Ascending aorta (tissue), 2 donors: ENCODE data around the gene SRSF4. TPM values are rescaled to one million over a fixed set of nuclear protein-coding genes. Genes with fewer than 3 reads are reported as not detected.

Source experiments
- DNase-seq, 2 donors: peaks; one replicate each; pipeline ENCODE4 v3.0.0-alpha.2; 2019; ENCODE audit warnings: low spot score in 2 of 2
- H3K27ac ChIP-seq, 2 donors: fragments of 200-600 bp; sonication (generic); one replicate each; pipeline ENCODE4 v1.5.1; 2016 to 2017; ENCODE audit warnings: mild to moderate bottlenecking in 1 of 2
- H3K27me3 ChIP-seq: fragments of 200-600 bp; sonication (generic); one replicate; pipeline ENCODE4 v1.5.1; 2017
- H3K36me3 ChIP-seq, 2 donors: fragments of 200-600 bp; sonication (generic); one replicate each; pipeline ENCODE4 v1.5.1; 2016
- H3K4me1 ChIP-seq, 2 donors: fragments of 200-600 bp; sonication (generic); one replicate each; pipeline ENCODE4 v1.5.1; 2016 to 2017; ENCODE audit warnings: mild to moderate bottlenecking in 1 of 2
- H3K4me3 ChIP-seq, 2 donors: fragments of 200-600 bp; sonication (generic); one replicate each; pipeline ENCODE4 v1.5.1; 2016 to 2017; ENCODE audit warnings: mild to moderate bottlenecking in 1 of 2
- H3K9me3 ChIP-seq, 2 donors: fragments of 200-600 bp; sonication (generic); one replicate each; pipeline ENCODE4 v1.5.1; 2016
- intact Hi-C: fragments of 100-400 bp; cut with DNase I; formaldehyde crosslinking; loops from one replicate; pipeline ENCODE4 v1.15.1; 2023
- total RNA-seq: library from RNA; depleted of rRNA; stranded (reverse); fragments of >200 nt; gene quantifications from one replicate; pipeline ENCODE4 v1.1.0, GENCODE V29; 2016
- TF ChIP-seq, protein P1 (sequence below), 3 experiments: fragments of 200-600 bp in 2 of 3; fragments of 450-650 bp in 1 of 3; sonication (generic) in 2 of 3; IDR thresholded peaks; one replicate each; pipeline ENCODE4 v1.5.1; 2016 to 2019; ENCODE audit warnings: antibody characterized with exemption in 3 of 3, mild to moderate bottlenecking in 1 of 3, moderate library complexity in 1 of 3

Gene SRSF4
- total RNA-seq, 1 donor from 2014 or later, result 49.1 TPM

DNA sequence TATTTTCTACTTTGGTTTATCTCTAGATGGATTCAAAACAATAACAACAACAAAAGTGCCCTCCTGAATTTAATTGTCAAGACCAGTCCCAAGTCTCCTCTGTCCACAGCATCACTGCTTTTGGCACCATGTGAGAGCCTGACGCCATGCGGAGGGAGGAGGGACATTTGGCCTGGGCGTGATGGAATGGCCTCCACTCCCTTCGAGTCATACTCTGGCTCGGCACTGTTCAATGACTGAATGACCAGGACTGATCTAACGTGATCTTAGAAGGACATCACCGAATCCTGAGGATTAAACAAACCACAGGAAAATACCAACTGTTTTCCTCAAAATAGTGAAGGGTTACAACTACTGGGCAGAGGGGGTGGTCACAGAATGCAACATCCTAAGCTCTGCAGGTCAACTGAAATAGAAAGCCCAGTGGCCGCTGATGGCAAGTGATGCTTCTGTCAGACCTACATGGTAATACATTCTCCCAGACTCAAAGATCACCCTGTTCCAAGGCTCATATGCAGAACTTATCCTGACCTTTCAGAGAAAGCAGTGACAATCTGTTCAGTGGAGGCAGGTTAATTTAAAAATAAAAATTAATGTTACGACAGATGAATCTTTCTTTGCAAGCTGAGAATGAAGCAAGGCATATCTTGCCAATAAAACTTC, 19.1 kb downstream of the SRSF4 start:
- peak in 1 of 2 donors; percentile 79 for DNase-seq
- peaks cover 0 to 4% of the 10 kb centered on the region in 2 donors for H3K4me1 ChIP-seq
- H3K36me3 ChIP-seq, result peaks cover 41 to 55% of the 10 kb centered on the region in 2 donors

DNA sequence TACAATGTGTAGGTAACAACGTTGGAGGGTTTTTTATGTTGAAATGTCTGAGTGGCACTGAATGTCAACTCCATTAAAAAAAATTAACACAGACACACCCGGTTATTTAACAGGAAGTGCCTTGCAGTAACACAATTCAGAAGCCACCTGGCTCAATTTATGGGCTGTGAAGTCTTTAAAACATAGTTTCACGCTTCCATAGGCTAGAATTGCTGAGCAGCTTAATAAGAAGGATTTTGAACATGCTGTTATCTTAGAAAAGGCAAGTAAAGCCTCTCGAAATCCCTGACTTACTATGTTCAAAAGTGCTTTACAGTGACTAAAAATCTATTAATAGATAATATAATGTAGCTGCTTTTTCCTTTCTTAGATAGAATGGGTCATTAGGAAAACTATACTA, 19.7 kb downstream of the SRSF4 start:
- Histone ChIP-seq H3K27ac (peak overlapping the region in 1 of 2 donors; percentile 12), H3K4me3 (no peak overlapping the region), H3K36me3 (peaks cover 43 to 55% of the 10 kb centered on the region in 2 donors), H3K27me3 (no peaks in the 10 kb centered on the region), H3K9me3 (no peaks in the 10 kb centered on the region), H3K4me1 (peaks cover 0 to 5% of the 10 kb centered on the region in 2 donors)
- DNase-seq, result no peak
- TF ChIP-seq, protein P1, sequence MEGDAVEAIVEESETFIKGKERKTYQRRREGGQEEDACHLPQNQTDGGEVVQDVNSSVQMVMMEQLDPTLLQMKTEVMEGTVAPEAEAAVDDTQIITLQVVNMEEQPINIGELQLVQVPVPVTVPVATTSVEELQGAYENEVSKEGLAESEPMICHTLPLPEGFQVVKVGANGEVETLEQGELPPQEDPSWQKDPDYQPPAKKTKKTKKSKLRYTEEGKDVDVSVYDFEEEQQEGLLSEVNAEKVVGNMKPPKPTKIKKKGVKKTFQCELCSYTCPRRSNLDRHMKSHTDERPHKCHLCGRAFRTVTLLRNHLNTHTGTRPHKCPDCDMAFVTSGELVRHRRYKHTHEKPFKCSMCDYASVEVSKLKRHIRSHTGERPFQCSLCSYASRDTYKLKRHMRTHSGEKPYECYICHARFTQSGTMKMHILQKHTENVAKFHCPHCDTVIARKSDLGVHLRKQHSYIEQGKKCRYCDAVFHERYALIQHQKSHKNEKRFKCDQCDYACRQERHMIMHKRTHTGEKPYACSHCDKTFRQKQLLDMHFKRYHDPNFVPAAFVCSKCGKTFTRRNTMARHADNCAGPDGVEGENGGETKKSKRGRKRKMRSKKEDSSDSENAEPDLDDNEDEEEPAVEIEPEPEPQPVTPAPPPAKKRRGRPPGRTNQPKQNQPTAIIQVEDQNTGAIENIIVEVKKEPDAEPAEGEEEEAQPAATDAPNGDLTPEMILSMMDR (IDR thresholded peaks at IDR 0.05), result no peak
- intact Hi-C loops, result no loop called here

More for the DNA sequence above, 19.1 kb downstream of the SRSF4 start:
- Histone ChIP-seq H3K27ac (no peak overlapping the region), H3K9me3 (no peaks in the 10 kb centered on the region), H3K27me3 (no peaks in the 10 kb centered on the region), H3K4me3 (no peak overlapping the region)
- intact Hi-C loops, result no loop called here
- TF ChIP-seq, protein P1 (IDR thresholded peaks at IDR 0.05), result no peak

DNA sequence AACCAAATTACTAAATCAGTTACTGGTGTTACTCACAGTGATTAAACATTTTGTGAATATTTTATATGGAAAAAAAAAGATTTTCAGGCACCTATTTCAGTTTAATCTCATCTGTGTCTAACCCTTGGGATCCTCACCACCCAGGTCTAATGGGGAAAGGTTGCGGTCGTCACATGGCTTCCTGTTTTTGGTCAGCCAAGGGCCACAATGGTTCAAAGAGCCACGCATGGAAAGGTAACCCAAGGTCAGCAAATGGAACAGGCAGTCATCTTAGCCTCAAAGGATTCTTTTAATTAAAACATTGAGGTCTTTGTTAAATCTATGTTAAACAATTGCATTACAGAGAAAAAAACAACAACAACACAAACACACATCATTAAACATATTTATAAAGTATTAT, 21.9 kb downstream of the SRSF4 start:
- Histone ChIP-seq H3K36me3 (peaks cover 41 to 56% of the 10 kb centered on the region in 2 donors), H3K27ac (no peak overlapping the region)

DNA sequence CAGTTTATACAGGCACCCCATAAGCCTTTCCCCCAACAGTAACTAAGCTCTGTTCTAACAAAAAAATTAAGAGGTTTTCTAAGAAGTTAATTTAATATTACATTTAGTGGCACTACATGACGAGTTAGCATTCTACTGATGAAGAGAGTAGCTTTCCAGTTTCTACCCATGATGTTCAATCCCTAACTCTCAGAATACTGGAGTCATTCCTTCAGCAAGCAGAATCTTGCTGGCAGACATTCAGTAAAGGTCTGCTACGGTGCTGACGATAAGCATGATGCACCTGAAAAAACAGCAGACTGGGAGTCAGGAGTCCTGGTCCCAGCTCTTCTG, 24.5 kb downstream of the SRSF4 start:
- peak overlapping the region in 1 of 2 donors; percentile 47 for H3K27ac ChIP-seq
- H3K4me1 ChIP-seq, result peaks cover 0 to 7% of the 10 kb centered on the region in 2 donors
- DNase-seq, result no peak
- H3K27me3 ChIP-seq, result no peaks in the 10 kb centered on the region
- no peaks in the 10 kb centered on the region for H3K9me3 ChIP-seq
- peaks cover 65 to 79% of the 10 kb centered on the region in 2 donors for H3K36me3 ChIP-seq
- intact Hi-C loops, result no loop called here
- no peak overlapping the region for H3K4me3 ChIP-seq
- TF ChIP-seq, protein P1 (IDR thresholded peaks at IDR 0.05), result no peak

More for the DNA sequence above, 21.9 kb downstream of the SRSF4 start:
- intact Hi-C loops, result no loop called here
- Histone ChIP-seq H3K9me3 (no peaks in the 10 kb centered on the region), H3K4me1 (peaks cover 0 to 12% of the 10 kb centered on the region in 2 donors), H3K27me3 (no peaks in the 10 kb centered on the region), H3K4me3 (no peak overlapping the region)
- no peak for DNase-seq
- TF ChIP-seq, protein P1 (IDR thresholded peaks at IDR 0.05), result no peak

DNA sequence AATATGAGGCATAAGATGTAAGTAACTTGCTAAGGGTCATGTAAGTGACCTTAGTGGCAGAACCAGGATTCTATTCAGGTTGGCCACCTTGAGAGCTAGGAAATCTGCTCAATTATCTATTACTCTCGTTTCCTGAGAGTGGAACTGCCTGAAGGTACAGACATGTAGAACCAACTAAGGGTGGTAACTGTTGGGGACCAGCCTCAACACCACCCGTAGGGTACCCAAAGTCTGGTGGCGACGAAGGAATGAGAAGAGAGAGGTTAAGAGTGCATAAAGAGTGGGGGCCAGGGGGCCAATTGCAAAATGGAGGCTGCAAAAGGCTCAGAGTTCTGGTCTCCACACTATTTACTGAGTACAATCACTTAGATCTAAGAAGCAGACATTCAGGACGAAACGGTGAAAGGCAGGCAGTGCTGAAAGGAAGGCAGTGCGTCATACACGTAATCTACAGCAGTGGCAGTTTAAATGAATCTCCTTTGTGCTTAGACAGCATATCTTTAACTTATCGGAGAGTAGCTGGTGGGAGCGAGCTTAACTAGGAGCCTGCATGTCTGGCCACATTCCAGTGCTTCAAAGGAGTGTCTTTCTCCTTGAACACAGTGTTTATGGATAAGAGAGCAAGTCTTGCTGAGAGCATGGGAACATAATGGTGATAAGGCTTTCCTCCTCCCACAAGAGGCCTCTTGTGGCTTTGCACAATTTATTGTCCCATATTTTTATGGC, 25.0 kb downstream of the SRSF4 start:
- TF ChIP-seq, protein P1 (IDR thresholded peaks at IDR 0.05), result no peak
- no peak for DNase-seq
- H3K9me3 ChIP-seq, result no peaks in the 10 kb centered on the region
- H3K4me3 ChIP-seq, result no peak overlapping the region
- H3K36me3 ChIP-seq, result peaks cover 71 to 84% of the 10 kb centered on the region in 2 donors
- intact Hi-C loops, result no loop called here
- peak overlapping the region in 1 of 2 donors; percentile 47 for H3K27ac ChIP-seq
- H3K4me1 ChIP-seq, result peaks cover 0 to 7% of the 10 kb centered on the region in 2 donors
- no peaks in the 10 kb centered on the region for H3K27me3 ChIP-seq
